Measurements from ENCODE around the gene MCOLN2.

DNA sequence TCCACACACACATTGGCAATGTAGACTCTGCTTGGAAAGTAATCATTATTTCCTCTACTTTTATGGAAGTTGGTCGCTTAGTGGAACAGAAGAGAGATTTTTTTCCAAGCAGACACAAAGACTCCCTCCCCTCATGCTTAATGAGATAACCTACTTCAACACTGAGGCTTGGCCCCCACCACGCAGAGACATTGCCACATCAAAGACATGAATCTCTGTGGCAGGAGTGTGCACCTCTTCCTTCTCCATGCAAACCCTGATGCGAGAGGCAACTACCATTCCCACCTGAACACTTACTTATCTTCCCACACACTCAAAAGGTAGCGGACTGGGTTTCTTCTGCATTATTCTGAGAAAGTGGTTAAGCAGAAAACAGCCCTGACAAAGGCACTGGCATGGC lies 66.6 kb downstream of the MCOLN2 start:
- TF ChIP-seq, protein P1, sequence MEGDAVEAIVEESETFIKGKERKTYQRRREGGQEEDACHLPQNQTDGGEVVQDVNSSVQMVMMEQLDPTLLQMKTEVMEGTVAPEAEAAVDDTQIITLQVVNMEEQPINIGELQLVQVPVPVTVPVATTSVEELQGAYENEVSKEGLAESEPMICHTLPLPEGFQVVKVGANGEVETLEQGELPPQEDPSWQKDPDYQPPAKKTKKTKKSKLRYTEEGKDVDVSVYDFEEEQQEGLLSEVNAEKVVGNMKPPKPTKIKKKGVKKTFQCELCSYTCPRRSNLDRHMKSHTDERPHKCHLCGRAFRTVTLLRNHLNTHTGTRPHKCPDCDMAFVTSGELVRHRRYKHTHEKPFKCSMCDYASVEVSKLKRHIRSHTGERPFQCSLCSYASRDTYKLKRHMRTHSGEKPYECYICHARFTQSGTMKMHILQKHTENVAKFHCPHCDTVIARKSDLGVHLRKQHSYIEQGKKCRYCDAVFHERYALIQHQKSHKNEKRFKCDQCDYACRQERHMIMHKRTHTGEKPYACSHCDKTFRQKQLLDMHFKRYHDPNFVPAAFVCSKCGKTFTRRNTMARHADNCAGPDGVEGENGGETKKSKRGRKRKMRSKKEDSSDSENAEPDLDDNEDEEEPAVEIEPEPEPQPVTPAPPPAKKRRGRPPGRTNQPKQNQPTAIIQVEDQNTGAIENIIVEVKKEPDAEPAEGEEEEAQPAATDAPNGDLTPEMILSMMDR (IDR thresholded peaks at IDR 0.05) = no peak
- TF ChIP-seq POLR2A (IDR thresholded peaks at IDR 0.05) = no peak
